ENCODE measurements around the gene ADPRHL1.

ADPRHL1 gene

GRCh38 chr13:113415032-113415431 is 38.3 kb downstream of the ADPRHL1 start:
- no peak for DNase-seq (ENCODE audit: low read depth)

DNA sequence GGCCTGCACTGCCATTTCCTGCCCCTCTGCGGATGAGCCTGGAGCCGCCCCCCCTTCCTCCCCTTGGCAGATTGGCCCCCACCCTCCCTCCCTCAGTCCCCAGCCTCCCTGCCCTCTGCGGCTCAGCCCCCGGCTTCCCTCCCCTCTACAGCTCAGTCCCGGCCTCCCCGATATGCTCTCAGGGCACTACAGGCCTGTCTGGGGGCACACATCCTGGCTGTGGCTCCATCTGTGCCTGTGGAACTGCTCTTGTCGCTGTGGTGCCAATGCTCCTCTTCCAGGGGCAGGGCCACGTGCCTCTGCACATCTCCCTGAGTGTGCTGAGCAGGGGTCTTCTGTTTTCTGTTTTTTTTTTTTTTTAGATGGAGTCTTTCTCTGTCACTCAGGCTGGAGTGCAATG is 39.0 kb downstream of the ADPRHL1 start:
- no peak for DNase-seq (ENCODE audit: low read depth)

DNA sequence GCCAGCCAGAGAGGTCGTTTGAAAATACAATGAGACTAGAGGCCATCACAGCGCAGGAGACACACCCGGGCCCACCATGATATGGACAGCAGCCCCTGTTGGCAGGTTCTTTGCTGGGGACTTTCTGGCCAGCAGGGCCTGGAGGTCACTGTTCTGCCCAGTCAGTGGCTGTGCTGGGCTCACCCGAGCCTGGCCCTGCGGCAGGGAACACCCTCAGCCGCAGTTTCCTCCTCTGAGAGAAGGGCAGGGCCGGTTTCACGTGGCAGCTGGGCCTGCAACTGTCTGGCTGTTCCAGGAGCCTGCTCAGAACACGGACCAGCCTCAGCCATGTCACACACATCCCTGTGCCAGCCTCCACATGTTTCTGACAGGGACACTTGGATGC is 39.4 kb downstream of the ADPRHL1 start:
- no peak for DNase-seq (ENCODE audit: low read depth)

- no peak for DNase-seq (ENCODE audit: low read depth)
These were observed 40.0 kb downstream of the ADPRHL1 start for GRCh38 chr13:113413178-113413897.

DNA sequence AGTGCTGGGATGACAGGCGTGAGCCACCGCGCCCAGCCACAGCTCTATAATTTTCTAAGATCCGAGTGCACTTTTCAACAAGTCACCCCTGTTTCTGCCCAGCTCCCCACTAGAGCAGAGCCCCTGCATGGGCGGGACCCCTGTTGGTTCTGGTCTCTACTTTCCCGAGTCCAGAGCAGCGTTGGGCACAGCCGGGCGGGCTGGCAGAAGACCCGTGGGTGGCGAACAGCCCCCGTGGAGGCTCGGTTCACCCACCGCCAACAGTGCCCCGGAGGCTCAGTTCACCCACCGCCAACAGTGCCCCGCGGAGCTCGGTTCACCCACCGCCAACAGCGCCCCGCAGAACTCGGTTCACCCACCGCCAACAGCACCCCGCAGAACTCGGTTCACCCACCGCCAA is 40.8 kb downstream of the ADPRHL1 start:
- DNase-seq (ENCODE audit: low read depth): no peak

DNA sequence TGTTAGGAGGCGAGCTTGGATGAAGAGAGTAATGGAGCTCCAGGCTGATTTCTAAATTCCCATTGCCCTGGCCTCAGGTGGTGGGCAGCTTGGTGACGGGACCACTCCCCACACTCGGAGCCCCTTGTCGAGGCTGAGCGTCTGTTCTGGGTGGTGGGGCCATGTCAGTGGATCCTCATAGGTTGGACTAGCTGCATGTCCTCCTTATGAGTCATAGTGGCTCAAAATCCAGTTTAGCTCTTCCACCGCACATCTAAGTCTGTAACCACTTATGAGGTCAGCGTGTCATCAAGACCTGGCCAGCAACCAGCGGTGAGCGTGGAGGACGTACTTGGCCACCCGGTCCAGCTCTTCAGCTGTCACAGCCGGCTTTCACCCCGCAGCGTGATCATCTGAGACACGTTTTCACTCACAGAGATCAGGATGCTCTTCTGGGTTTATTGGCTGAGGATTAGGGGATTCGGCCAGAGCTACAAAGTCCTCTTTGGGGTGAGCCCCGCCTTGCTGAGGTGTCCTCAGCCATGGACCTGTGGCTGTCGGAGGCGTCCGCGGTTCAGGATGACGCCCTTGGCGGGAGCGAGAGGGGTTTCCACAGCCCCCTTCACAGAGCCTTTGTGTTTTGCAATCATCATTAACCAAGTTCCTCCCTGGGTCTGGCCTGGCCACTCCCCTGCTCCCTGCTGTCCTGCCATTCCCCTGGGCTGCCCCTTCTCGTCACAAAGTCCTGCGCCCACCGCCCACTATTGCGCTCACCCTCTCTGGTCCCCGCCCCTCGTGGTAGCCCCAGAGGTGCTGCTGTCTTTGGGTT is 41.9 kb downstream of the ADPRHL1 start:
- no peak for DNase-seq (ENCODE audit: low read depth)

DNA sequence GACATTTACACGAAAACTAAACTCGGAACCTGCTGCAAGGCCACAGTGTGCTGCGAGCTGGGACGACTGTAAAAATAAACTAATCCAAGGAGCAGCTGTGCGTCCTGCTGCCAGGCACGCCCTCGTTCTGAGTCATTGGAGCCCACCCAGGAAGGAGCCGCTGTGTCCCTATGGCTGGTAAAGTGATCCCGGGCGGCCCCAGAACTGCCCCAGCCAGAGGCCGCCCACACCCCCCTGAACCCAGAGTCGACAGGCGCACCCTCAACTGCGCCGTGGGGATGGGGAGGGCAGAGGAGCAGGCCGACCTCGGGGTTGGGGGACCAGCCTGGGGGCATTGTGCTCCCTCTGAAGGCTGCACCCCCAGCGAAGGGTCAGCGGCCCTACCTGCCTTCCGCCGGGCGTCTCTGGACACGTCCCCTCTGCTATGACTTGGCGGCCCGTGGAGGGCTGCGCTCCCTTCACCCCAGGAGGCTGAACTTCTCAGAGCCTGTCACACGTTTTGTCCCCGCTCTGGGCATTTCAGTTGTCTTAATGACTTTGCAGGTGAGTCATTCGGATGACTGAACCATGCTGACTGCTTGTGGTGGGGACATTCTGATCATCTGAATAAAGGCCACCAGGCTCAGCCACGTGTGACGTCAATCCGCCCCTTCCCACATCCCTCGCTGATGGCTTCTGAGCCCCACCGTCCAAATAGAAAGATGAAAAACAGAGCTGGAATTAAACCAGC is 42.7 kb downstream of the ADPRHL1 start:
- no peak for DNase-seq (ENCODE audit: low read depth)

DNA sequence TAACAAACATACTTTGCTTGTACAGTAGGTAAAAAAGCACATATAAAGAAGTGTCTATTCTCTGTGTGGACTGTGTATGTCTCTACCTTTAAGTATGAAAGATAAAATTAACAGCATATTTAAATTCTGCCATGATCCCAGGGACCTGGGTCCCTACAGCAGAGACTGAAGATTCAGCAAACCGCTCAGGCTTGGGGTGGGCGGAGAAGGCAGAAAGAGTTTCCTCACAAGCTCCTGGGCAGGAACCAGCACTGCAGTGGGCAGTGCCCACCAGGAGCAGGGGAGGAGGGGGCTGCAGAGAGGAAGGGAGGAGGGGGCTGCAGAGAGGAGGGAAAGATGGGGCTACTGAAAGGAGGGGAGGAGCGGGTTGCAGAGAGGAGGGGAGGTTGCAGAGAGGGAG is 44.7 kb downstream of the ADPRHL1 start:
- no peak for DNase-seq (ENCODE audit: low read depth)

GRCh38 chr13:113407531-113408393 is 45.5 kb downstream of the ADPRHL1 start:
- DNase-seq (ENCODE audit: low read depth): no peak

DNA sequence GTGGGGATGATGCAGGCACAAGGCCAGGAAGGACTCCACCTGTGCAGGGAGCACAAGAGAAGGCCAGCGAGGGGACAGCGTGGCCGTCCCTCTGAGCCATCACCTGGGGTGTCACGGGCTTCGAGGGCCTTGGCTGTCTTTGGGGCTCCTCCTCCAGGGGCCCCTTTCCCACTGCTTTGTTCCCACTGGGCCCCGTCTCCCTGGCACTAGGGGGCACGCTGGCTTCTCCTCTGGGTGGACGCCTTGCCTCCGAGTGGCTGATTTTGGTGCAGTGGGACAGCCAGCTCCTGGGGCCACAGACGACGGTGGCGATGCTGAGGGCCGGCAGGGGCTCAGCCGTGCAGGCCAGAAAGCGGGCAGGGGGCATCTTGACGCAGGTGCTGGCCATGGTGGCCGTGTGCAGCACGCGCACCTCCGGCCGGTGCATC is 46.2 kb downstream of the ADPRHL1 start:
- DNase-seq (ENCODE audit: low read depth): no peak

DNA sequence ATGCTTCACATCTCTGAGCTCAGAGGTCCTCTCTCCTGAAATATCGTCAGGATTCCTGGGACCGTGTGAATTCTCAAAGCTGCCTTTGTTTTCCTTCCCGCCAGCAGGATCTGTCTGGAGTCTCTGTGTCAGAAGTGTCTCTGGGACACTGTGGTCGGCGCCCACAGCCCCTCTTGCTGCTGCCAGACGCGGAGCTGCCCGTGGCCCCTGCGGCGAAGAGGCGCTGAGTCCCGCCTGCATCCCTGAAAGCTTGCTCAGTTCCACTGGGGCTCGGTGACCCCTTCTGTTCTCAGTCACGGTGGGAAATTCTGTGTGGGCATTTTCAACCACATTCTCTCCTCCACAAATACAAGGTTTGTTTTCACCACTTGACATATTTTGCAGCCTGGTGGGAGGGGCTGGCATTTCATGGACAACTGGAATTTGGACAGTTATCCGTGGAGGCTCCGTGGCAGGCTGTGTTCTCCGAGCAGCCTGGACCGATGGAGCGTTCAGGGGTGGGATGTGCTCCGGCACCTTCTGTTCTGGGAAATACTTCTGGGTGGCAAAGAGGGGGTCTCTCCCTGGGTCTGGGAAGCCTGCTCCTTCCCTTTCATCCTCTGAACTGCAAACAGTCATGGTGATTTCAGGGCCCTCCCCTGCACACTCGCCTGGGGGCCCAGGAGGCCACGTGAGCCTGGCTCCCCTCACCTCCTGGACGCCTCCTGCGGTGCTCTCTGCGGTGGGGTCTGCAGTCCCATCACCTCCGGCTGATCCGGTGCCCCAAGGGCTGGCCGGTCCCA is 46.8 kb downstream of the ADPRHL1 start:
- DNase-seq (ENCODE audit: low read depth): no peak

- DNase-seq (ENCODE audit: low read depth): no peak
These were observed 47.6 kb downstream of the ADPRHL1 start for GRCh38 chr13:113405481-113406300.

DNA sequence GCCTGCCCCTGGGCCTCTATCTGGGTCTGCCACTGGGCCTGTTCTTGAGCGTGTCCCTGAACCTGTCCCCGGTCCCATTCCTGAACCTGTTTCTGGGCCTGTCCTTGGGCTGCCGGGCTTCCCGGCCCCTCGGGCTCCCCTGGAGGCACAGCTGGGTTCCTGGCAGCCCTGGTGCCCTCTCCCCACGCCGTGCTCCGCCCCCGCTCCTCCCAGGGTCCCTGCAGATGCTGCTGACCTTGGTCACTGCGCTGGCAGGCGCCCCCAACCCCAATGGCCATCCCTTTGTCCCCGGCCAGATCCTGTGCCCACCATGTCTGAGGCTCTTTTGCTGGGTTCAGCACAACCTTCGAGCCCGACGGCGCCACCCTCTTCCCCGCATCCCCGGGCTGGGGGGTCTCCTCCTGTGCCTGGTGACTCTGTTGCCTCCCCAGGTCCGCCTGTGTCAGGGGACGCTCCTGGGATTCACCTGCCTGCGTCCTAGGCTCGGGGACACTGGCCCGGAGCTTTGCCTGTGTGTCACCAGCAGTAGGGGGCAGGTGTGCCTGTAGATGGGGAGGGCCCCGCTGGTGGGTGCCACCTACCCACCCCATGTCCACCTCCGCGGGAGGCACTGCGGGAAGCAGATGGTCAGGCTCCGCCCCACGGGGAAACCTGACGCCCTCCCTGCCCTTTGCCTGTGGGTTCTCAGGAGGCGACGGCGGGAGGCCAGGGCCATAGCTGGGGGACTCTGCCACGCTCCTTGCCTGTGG is 48.4 kb downstream of the ADPRHL1 start:
- DNase-seq (ENCODE audit: low read depth): no peak

DNA sequence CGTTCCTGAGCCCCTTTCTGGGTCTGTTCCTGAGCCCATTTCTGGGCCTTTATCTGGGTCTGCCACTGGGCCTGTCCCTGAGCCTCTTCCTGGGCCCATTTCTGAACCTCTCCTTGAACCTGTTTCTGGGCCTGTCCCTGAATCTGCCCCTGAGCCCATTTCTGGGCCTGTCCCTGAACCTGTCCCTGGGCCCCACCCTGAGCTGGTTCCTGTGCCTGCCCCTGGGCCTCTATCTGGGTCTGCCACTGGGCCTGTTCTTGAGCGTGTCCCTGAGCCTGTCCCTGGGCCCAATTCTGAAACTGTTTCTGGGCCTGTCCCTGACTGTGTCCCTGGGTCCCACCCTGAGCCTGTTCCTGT is 48.9 kb downstream of the ADPRHL1 start:
- no peak for DNase-seq (ENCODE audit: low read depth)

DNA sequence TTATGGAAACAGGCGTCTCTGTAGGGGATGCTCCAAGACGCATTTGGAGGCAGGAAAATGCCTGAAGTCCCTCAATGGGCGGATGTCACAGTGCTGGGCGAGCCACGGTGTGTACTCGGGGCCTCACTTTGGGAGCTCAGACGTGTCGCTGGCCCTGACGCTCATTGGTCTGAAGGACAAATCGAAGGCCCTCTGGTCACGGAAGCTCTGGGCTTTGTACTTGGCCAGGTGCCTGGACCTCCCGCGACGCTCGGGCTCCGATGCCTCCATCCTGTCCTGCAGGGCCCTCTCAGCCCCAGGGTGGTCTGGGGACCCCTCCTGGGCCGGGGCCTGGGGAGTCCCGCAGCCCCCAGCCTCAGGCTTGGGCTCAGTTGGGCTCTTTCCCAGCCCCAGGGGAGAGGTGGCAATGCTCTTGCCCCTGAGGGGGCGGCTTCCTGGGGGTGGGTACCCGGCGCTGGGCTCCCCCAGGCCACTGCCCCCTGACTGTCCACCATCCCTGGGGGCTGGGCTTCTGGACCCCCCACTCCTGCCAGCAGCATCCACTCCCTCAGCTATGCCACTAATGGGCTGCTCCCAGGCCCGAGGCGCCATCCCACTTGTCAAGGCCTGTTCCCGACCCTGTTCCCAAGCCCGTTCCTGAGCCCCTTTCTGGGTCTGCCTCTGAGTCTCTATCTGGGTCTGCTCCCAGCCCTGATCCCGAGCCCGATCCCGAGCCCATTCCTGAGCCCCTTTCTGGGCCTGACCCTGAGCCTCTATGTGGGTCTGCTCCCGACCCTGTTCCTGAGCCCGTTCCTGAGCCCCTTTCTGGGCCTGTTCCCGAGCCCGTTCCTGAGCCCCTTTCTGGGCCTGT is 49.8 kb downstream of the ADPRHL1 start:
- DNase-seq (ENCODE audit: low read depth): no peak

DNA sequence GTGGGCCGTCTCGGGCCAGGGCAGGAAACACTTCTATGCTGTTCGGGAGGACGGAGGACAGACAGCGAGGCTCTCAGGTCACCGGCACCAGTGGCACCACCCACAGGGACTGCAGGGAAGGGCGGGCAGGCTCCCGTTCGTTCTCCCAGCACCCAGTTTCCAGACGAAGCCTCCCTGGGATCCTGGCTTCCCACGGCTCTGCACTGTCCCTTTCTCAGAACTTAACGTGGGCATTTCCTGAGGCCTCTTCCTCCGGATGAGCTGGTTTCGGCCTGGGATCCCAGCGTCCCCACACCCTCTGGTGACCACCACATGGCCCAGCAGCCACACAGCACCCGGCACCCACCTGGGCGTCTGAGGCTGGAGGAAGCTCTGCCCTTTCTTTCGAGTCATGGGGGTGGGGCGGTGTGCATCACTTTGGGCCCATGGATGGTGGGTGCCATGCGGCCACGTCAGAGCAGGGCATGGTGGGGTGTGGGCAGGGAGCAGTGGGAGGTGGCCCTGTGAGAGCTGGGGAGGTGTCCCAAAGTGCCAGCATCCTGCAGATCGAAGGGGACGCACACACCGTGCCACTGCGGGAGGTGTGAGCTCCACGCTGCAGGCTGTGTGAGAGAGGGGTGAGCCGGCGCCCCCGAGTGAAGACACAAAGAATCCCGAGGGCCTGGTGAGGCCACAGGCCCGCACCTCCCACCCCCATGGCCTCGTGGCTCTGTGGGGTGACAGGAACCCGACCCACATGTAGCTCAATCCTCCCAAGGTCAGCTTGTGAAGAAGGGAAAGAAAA is 50.6 kb downstream of the ADPRHL1 start:
- no peak for DNase-seq (ENCODE audit: low read depth)

GRCh38 chr13:113401452-113402415 is 51.6 kb downstream of the ADPRHL1 start:
- DNase-seq (ENCODE audit: low read depth): no peak
